ENCODE data around the gene MMAA. TPM values are rescaled to one million over a fixed set of nuclear protein-coding genes. Genes with fewer than 3 reads are reported as not detected.
"Not testable (repeated sequence)": the region's sequence is repeated elsewhere in the genome, so short reads cannot be mapped to it uniquely, and the experiment has no call there.

Gene MMAA
- total RNA-seq, result 7.8 and 9.0 TPM in 2 replicates
- total RNA-seq (2013), result 8.5 TPM
- polyA plus RNA-seq, result 3.9 TPM in 2 replicates
- 1.4 and 1.5 TPM in 2 replicates for polyA minus RNA-seq

- H3K4me3 ChIP-seq (ENCODE audit: control extremely low read depth in 1 of 5, extremely low read depth in 1 of 5, insufficient read depth in 1 of 5, low read depth in 2 of 5, low read length in 4 of 5), result peak within 1 kb of the TSS; percentile 66 to 96 (median 83)
- TF ChIP-seq, protein P1, sequence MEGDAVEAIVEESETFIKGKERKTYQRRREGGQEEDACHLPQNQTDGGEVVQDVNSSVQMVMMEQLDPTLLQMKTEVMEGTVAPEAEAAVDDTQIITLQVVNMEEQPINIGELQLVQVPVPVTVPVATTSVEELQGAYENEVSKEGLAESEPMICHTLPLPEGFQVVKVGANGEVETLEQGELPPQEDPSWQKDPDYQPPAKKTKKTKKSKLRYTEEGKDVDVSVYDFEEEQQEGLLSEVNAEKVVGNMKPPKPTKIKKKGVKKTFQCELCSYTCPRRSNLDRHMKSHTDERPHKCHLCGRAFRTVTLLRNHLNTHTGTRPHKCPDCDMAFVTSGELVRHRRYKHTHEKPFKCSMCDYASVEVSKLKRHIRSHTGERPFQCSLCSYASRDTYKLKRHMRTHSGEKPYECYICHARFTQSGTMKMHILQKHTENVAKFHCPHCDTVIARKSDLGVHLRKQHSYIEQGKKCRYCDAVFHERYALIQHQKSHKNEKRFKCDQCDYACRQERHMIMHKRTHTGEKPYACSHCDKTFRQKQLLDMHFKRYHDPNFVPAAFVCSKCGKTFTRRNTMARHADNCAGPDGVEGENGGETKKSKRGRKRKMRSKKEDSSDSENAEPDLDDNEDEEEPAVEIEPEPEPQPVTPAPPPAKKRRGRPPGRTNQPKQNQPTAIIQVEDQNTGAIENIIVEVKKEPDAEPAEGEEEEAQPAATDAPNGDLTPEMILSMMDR (IDR thresholded peaks at IDR 0.05), result peak; percentile 63
- TF ChIP-seq EZH2 (IDR thresholded peaks at IDR 0.05; ENCODE audit: borderline replicate concordance, insufficient read depth, low read depth, low read length, poor library complexity, severe bottlenecking), result no peak
- H3K4me1 Mint-ChIP-seq, result peaks cover 28% of the 10 kb centered on the region
These were observed at the start of gene MMAA for GRCh38 chr4:145618932-145619638. Gene MMAA (plus strand): TSS chr4:145619385. CDS start chr4:145639140, 19,755 bp downstream.

DNA sequence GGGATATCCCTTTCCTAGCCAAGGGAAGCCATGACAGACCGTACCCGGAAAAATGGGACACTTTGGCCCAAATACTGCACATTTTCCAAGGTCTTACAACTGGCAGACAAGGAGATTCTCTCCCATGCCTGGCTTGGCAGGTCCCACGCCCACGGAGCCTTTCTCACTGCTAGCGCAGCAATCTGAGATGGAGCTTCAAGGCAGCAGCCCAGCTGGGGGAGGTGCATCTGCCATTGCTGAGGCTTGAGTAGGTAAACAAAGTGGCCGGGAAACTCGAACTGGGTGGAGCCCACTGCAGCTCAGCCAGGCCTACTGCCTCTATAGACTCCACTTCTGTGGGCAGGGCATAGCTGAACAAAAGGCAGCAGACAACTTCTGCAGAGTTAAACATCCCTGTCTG is 44.6 kb upstream of the MMAA start:
- Mint-ChIP-seq H3K27me3 (peaks cover 37% of the 10 kb centered on the region), H3K9me3 (ENCODE audit: insufficient read depth) (peaks cover 10% of the 10 kb centered on the region)
- H3K4me3 Mint-ChIP-seq; H3K36me3 ChIP-seq (replicated peaks in 1 of 2; ENCODE audit: control extremely low read depth in 1 of 2, control insufficient read depth in 1 of 2, extremely low read depth in 1 of 2, insufficient read depth in 2 of 2, low read length in 1 of 2); H4K20me1 ChIP-seq (ENCODE audit: control insufficient read depth, insufficient read depth, low read length, poor library complexity, severe bottlenecking); H3K4me3 ChIP-seq (ENCODE audit: control extremely low read depth in 1 of 5, extremely low read depth in 1 of 5, insufficient read depth in 1 of 5, low read depth in 2 of 5, low read length in 4 of 5); H3K79me2 ChIP-seq (ENCODE audit: control insufficient read depth, insufficient read depth, low read length); ATAC-seq (ENCODE audit: low read depth); H3K4me2 ChIP-seq (replicated peaks; ENCODE audit: low read depth, low read length, poor library complexity, severe bottlenecking); H3K27me3 ChIP-seq (replicated peaks in 1 of 4; ENCODE audit: control extremely low read depth in 1 of 4, control insufficient read depth in 3 of 4, insufficient read depth in 4 of 4, low read length in 3 of 4); CTCF ChIA-PET; POLR2A ChIA-PET; H3K27ac ChIP-seq (ENCODE audit: low read length in 2 of 2); H3K4me1 Mint-ChIP-seq; H3K9me3 ChIP-seq (ENCODE audit: control extremely low read depth in 1 of 3, control insufficient read depth in 2 of 3, insufficient read depth in 1 of 3, low read length in 2 of 3); H3K4me1 ChIP-seq (ENCODE audit: control insufficient read depth in 2 of 2, insufficient read depth in 2 of 2, low read length in 2 of 2); DNase-seq; H3K27ac Mint-ChIP-seq; intact Hi-C loops (cut with micrococcal nuclease); H2AFZ ChIP-seq (ENCODE audit: insufficient read depth, low read depth, low read length, poor library complexity, severe bottlenecking); H3K9ac ChIP-seq (ENCODE audit: low read length): not testable (repeated sequence)
- WGBS (ENCODE audit: insufficient coverage), result 91% methylated on average over 7 of the region's 7 CpGs

More at GRCh38 chr4:145618932-145619638, at the start of gene MMAA:
- Mint-ChIP-seq H3K4me3 (peak within 1 kb of the TSS; percentile 90), H3K27me3 (no peaks in the 10 kb centered on the region), H3K9me3 (ENCODE audit: insufficient read depth) (peaks cover 2% of the 10 kb centered on the region), H3K27ac (peak within 1 kb of the TSS; percentile 95)
- peak; percentile 95 for DNase-seq
- peak within 1 kb of the TSS; percentile 89 for H2AFZ ChIP-seq (ENCODE audit: insufficient read depth, low read depth, low read length, poor library complexity, severe bottlenecking)
- peak within 1 kb of the TSS; percentile 93 for H3K9ac ChIP-seq (ENCODE audit: low read length)
- no peaks in the 10 kb centered on the region for H3K27me3 ChIP-seq (replicated peaks in 1 of 4; ENCODE audit: control extremely low read depth in 1 of 4, control insufficient read depth in 3 of 4, insufficient read depth in 4 of 4, low read length in 3 of 4)
- ChIA-PET CTCF (interaction anchor here (1.0 to 1.9 kb wide), 6 partner anchors 10 to 464 kb away, joined by 3 to 6 read pairs (median 4); partner anchors contain the start of gene ZNF827), POLR2A (interaction anchor here (0.5 to 1.1 kb wide), 2 partner anchors 318 to 320 kb away, joined by 3 to 7 read pairs; partner anchors contain the start of gene ZNF827)
- no peaks in the 10 kb centered on the region for H3K36me3 ChIP-seq (replicated peaks in 1 of 2; ENCODE audit: control extremely low read depth in 1 of 2, control insufficient read depth in 1 of 2, extremely low read depth in 1 of 2, insufficient read depth in 2 of 2, low read length in 1 of 2)
- ATAC-seq (ENCODE audit: low read depth), result peak; percentile 93
- H3K4me1 ChIP-seq (ENCODE audit: control insufficient read depth in 2 of 2, insufficient read depth in 2 of 2, low read length in 2 of 2), result peaks cover 10 to 17% of the 10 kb centered on the region in 2 donors
- H3K79me2 ChIP-seq (ENCODE audit: control insufficient read depth, insufficient read depth, low read length), result no peaks in the 10 kb centered on the region
- no peaks in the 10 kb centered on the region for H4K20me1 ChIP-seq (ENCODE audit: control insufficient read depth, insufficient read depth, low read length, poor library complexity, severe bottlenecking)
- H3K4me2 ChIP-seq (replicated peaks; ENCODE audit: low read depth, low read length, poor library complexity, severe bottlenecking), result peak within 1 kb of the TSS; percentile 78
- peak within 1 kb of the TSS; percentile 86 to 94 for H3K27ac ChIP-seq (ENCODE audit: low read length in 2 of 2)
- H3K9me3 ChIP-seq (ENCODE audit: control extremely low read depth in 1 of 3, control insufficient read depth in 2 of 3, insufficient read depth in 1 of 3, low read length in 2 of 3), result no peaks in the 10 kb centered on the region
- under 1% methylated on average over 65 of the region's 66 CpGs for WGBS (ENCODE audit: insufficient coverage)
- intact Hi-C loops (cut with micrococcal nuclease), result loop anchor here (1.0 to 10.0 kb wide), 8 partner anchors 114 to 1998 kb away; partner anchors contain the start of genes LSM6, OTUD4, SMAD1 and TMEM184C
